HG02970 (cell line): ENCODE measurements around the gene LRIG1.

ENCODE experiments used
- ATAC-seq: cut with Tn5 transposase; IDR thresholded peaks from one replicate; pipeline ENCODE4 v1.9.1; 2021; ENCODE audit warnings: mild to moderate bottlenecking, moderate library complexity, moderate number of reproducible peaks; ENCODE audit not compliant: unreplicated experiment, low FRiP score

LRIG1 gene

DNA sequence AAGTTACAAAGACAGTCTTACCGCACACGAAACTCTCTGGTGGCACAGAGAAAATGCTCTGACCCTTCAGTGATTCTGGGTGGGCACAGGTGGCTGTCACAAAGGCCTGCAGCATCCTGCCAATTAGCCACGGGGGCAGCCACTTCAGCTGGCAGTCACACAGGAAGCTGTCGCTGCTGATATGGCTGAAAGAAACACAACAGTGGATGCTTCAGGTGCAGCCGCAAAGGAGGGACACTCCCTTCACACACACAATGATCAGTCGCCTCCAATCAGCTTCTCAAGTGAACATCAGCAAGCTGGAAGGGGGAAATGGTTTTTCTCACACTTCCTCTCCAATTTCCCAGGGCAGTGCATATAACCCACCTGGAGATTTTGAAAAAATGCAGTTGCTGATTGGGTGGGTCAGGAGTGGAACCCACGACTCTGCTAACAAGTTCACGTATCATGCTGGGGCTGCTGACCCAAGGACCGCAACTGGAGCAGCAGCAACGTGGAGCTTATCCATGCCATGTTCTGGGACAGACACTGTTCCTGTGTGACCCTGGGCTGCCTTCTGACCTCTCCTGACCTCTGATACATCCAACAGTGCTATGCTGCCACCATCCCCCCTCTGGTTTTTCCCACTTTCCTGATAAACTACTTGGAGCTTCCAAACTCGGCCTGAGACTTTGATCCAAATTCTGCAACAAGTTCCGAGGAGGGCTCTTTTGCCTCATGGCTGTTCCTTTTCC, 106.6 kb downstream of the LRIG1 start:
- peak; percentile 70 for ATAC-seq

GRCh38 chr3:66393333-66394005, 107.4 kb downstream of the LRIG1 start:
- peak; percentile 21 for ATAC-seq

DNA sequence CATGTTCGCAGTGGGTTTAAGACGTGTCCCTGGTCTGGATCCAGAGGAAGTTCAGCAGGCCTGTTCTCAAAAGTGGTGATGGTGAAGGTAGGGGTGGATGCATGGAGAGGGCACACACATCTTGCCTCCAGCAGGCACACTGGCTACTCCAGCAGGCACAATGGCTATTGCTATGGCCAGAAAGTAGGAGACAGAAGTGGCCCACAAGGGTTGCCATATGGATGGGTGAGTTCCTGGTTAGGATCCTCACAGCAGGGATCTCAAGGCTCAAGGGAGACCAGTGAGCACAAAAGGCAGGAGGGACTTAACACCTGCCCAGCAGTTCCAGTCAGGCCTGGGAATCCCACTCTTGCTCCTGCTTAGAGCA, 107.9 kb downstream of the LRIG1 start:
- ATAC-seq = no peak

- ATAC-seq = no peak
Observed at GRCh38 chr3:66392512-66392911, 108.3 kb downstream of the LRIG1 start.

GRCh38 chr3:66390013-66390412, 110.8 kb downstream of the LRIG1 start:
- no peak for ATAC-seq

DNA sequence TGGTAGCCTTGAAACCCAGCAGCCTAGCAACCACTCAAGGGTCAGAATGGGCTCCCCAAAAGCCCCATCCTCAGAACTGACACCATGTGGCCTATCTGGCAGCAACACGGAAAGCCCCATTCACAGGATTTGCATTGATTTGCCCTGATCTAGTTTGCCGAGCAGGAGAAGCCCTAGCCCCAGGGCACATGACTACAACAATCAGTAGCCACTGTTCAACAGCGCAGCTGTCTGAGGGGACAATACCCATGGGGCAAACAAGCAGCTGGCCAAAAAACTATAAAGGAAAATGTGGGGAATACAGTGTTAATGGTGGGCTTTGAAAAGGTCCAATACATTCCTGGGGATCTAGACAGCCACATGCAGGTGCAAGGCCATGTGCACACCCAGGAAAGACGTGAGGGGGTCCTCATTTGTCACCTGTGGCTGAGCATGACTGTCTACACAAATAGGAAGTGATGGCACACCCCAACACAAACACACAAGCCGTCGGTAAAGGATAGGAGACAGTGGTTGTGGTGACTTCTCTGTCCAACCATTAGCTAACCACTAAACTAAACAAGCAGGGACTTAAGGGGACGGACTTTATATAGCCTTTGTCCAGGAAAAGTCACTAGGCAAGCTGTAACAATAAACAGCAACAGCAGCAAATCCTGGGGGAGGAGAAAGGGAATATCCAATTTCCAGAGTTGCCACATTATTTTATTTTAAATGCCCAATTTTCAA, 113.7 kb downstream of the LRIG1 start:
- peak; percentile 37 for ATAC-seq

DNA sequence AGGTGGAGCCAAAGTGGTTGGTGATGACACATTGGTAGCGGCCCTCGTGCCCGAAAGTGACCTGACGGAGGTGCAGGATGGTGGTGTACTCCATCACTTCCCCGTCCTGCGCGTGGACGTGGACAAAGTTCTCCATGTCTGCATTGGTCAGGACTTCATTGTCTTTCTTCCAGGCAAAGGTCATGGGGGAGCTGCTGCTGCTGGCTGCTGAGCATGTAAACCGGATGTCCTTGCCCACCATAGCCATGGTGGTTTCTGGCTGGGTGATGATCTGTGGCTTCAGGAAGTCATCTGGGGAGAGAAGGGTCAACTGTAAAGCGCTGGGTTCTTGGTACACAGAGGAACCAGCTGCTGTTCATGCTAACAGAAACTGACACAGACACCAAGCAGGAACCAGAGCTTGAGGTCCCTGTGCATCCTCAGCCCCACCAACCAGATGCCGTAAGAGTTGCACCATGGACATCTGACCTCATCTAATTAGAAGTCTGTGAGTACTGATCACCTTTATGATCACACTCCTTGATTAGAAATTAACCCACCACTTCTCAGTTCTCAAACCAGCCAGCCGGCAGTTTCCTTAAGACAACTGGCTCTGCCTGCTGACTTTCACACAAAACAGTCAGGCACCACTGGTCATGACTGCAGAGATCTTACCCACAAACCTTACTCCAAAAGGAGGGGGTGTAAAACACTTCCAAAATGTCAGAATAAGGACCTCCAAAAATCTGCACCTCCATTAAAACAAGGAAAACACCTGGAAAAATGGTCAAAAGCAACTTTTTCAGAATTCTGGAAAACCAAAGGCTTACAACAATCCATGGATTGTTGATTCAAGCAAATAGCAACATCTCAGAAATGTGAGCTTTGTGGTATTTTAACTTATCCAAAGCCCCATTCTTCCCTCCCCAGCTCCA, 114.6 kb downstream of the LRIG1 start:
- peak; percentile 90 for ATAC-seq

- ATAC-seq = no peak
Observed at GRCh38 chr3:66385066-66385465, 115.8 kb downstream of the LRIG1 start.

DNA sequence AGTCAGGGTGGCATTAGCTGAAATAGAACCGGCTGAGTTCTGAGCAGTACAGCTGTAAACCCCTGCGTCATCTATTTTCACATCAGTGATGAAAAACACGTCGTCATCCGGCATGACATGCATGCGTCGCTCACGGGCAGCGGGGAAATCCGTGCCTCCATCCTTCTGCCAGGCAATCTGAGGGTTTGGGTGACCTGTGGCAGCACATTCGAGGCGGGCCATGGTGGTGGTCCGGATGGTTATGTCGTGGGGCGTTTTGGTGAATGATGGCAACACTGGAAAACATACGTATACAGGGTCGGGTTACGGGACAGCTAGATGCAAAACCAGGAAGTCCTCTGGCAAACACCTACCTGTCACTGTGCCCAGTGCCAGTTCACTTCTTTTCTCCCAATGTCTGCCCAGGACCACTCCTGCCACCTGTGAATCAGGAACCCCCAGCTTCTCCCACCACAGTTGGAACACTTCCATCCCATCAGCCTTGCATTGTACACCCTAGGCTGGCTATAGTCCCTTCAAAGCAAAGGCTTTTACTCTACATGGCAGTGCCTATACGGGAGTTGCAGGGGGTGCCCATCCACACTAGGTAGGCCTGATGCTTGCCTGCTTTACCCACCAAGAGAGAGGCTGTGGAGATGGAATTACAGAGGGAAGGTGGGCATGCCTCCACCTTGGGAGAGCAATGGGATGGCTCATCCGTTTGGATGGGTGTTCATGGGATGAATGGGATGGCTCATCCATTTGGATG, 116.7 kb downstream of the LRIG1 start:
- ATAC-seq = no peak

GRCh38 chr3:66383023-66383422, 117.8 kb downstream of the LRIG1 start:
- ATAC-seq = no peak

- no peak for ATAC-seq
Observed at GRCh38 chr3:66382142-66382541, 118.7 kb downstream of the LRIG1 start.

DNA sequence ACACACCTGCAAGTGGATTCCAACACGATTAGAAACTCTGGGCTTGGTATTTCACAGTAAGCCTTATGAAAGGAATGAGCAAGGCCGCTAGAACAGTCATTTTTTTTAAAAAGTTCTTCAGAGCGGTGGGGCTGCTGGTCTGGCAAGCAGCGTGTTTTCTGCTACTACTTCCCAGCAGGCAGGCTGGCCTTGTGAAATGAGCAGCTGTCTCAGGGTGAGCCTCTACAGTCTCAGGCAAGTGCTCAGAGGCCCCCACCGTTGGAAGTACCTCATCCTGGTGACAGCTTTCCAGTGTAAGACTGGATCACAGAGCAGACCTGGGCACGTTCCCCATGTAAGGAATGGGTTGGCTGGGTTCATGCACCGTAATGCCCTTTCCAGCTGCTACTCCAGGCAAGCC, 119.2 kb downstream of the LRIG1 start:
- no peak for ATAC-seq

DNA sequence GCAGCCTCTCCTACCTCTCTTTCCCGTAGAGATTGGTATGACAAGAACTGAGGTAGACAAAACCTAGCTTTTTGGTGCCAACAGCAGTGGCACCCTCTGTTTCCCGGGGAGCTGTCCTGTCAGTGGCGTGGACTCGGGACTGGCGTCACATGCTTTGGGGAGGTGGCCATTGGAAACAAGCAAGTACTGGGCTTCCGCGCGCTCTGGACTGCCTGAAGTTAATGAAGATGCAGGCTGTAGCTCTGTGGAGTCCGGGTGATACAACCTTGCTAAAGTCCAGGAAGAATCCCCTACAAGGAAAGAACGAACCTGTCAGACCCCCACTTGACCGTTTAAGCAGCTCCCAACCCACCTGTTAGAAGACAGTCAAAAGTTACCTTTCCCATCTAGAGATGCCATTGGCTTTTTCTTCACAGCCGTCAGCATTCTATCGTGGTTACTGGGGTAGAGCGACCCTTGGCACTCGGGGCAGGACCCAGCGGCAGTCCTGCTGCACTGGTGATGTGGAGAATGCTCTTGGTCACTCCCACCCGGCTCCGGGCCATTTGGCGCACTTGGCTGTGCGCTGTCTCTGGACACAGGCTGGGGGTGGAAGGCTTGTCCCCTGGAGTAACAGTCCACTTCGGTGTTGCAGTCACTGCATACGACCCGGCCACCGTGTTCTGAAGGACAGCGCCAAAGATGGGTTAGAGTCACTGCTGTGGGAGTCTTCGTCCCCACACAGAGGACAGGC, 120.5 kb downstream of the LRIG1 start:
- ATAC-seq = no peak

DNA sequence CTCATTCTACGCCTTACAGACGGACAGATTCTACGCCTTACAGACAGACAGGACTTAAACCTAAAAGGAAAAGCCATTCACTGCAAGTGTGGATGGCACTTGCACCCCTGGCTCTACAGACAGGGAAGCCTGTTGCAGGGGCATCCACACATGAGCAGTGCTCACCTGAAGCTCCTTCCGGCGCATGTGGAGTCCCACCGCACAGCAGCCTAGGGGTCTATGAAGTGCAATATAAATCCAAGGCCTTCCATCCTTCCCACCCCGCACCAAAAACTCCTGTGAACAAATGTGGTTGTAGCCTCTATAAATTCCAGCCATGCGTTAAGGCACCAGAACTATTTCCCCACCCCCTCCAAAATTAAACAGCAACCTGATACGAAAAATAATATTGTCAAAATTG, 121.3 kb downstream of the LRIG1 start:
- ATAC-seq = no peak

DNA sequence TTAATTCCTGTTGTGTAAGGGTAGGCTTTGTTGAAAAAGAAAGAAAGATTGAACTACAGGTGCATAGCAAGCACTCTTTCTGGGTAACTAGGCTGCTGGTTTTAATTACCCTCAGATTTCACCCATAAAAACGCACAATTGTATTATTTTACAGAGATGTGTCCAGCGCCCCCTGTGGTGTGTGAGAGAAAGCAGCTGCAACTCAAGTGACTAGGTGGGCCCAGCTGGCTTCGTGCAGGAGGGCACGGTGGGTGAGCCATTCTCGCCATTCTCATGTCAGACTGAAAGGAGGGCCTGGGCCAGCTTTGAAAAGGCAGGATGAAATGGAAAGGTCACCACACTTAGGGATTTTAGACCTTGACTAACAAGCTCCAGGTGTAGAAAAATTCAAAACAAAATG, 122.6 kb downstream of the LRIG1 start:
- ATAC-seq = no peak

- ATAC-seq = no peak
Observed at GRCh38 chr3:66377800-66378199, 123.0 kb downstream of the LRIG1 start.

GRCh38 chr3:66376568-66376967, 124.3 kb downstream of the LRIG1 start:
- no peak for ATAC-seq

DNA sequence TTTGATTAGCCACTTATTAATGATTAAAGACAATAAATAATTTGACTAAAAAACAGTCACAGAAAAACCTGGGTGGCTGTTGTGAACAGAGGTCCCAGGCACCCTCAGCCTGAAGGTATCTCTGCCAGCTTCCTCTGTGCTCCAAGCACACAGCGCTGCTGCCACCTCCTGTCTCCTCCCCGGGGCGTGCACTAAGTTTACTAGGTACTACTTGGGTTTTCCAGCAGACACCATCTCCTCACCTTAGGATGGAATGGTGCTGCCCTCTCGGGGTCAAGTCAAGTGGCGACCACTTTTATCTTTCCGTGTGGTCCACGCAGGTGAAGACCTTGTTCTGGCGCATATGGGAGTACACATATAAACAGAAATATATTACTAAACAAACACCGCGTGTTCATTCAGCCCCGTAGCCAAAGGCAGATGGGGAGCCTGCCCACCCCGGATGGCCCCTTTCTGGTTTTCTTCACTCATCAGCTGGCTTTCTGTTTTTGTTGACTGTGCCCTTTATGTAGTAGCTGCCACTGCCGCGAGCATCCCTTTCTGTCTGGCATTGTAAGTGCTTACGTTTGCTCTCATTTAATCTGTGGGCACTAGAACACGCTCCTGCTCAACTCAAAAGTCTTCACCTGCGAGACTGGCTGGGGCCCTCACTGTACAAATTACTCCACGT, 128.0 kb downstream of the LRIG1 start:
- no peak for ATAC-seq

DNA sequence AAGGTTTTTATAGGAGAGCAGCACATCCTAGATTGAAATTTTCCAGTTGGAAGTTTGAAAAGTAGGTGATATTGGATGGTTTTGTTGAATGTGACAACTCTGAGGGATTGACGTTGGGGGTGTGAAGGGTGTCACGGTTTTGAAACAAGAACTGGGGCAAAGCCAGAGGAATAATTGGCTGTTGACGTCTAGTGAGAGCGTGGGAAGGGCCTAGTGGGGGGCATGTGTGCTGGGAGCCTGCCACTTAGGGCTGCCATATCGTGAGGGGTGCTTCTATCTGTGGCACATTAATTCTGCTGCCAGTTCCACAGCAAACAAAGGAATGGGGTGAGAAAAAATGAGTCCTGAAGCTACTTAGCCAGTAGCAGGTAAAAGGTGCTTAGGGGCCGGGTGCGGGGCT, 129.4 kb downstream of the LRIG1 start:
- no peak for ATAC-seq
